ENCODE measurements around the gene AMELX.
A peak's percentile ranks its signal among the peaks of the same experiment; 100 is the strongest.

Gene AMELX

GRCh38 chrX:11309220-11309619 is 16.0 kb downstream of the AMELX start:
- no peak for ATAC-seq
- no peak for DNase-seq

GRCh38 chrX:11311706-11312105 is 18.5 kb downstream of the AMELX start:
- no peak for ATAC-seq

GRCh38 chrX:11319806-11320520 is 26.8 kb downstream of the AMELX start:
- DNase-seq (no peak), ATAC-seq (no peak)

More at GRCh38 chrX:11311706-11312105, 18.5 kb downstream of the AMELX start:
- DNase-seq: no peak

GRCh38 chrX:11321986-11322385 is 28.8 kb downstream of the AMELX start:
- no peak for DNase-seq
- no peak for ATAC-seq

- ATAC-seq (no peak), DNase-seq (no peak)
These were observed 34.9 kb downstream of the AMELX start for GRCh38 chrX:11328134-11328533.

GRCh38 chrX:11329021-11329420 is 35.8 kb downstream of the AMELX start:
- ATAC-seq (no peak), DNase-seq (no peak)

GRCh38 chrX:11331788-11332187 is 38.6 kb downstream of the AMELX start:
- DNase-seq (no peak), ATAC-seq (no peak)

GRCh38 chrX:11334165-11334564 is 41.0 kb downstream of the AMELX start:
- ATAC-seq (no peak), DNase-seq (no peak)

- ATAC-seq (no peak), DNase-seq (no peak)
These were observed 43.0 kb downstream of the AMELX start for GRCh38 chrX:11336201-11336600.

GRCh38 chrX:11337292-11338009 is 44.2 kb downstream of the AMELX start:
- no peak for DNase-seq
- no peak for ATAC-seq

GRCh38 chrX:11341274-11342201 is 48.3 kb downstream of the AMELX start:
- DNase-seq (peak; percentile 6), ATAC-seq (no peak)

GRCh38 chrX:11342673-11343072 is 49.5 kb downstream of the AMELX start:
- DNase-seq (no peak), ATAC-seq (no peak)

- no peak for ATAC-seq
- DNase-seq: no peak
These were observed 53.0 kb downstream of the AMELX start for GRCh38 chrX:11346121-11346682.

GRCh38 chrX:11347300-11347699 is 54.1 kb downstream of the AMELX start:
- ATAC-seq (no peak), DNase-seq (no peak)

GRCh38 chrX:11349020-11349419 is 55.8 kb downstream of the AMELX start:
- no peak for ATAC-seq
- no peak for DNase-seq

GRCh38 chrX:11349661-11350337 is 56.6 kb downstream of the AMELX start:
- DNase-seq (no peak), ATAC-seq (no peak)
